GM12892 (cell line): ENCODE measurements around the gene PKP2.

Experiments
- POLR2A ChIP-seq: IDR thresholded peaks from 2 replicates; pipeline ENCODE4 v1.6.1; 2011; ENCODE audit warnings: low read depth, low read length, control low read depth
- POLR2AphosphoS5 ChIP-seq: IDR thresholded peaks from 2 replicates; pipeline ENCODE4 v1.6.1; 2011; ENCODE audit warnings: low read depth, low read length, control low read depth
- TAF1 ChIP-seq: IDR thresholded peaks from 2 replicates; pipeline ENCODE4 v1.6.1; 2011; ENCODE audit warnings: low read depth, mild to moderate bottlenecking, control low read depth, low read length, borderline replicate concordance

DNA sequence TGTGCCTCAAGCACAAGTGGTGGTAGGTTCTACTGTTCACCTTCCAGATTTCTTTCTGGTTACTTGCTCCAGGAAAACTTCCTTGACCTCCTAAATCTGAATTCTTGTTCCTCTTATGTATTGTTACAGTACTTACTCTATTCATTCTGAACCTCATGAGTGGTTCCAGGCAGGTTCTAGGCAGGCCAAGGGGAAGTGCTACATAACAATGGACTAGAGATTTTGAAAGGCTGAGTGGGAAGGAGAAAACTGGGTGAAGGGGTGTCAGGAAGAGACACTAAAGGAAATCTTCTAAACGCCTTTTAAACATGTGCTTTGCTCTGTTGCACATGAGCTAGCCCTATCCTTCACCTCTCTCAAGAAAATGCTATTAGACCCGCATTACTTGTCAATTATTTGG, 142.5 kb downstream of the PKP2 start:
- TF ChIP-seq POLR2AphosphoS5 (no peak), POLR2A (no peak), TAF1 (no peak)
